GM23338 (cell line): ENCODE data around the gene ATP8B4. TPM values are rescaled to one million over a fixed set of nuclear protein-coding genes. Genes with fewer than 3 reads are reported as not detected.
"Not testable (repeated sequence)": the region's sequence is repeated elsewhere in the genome, so short reads cannot be mapped to it uniquely, and the experiment has no call there.

ENCODE experiments used
- ATAC-seq: fragments of 200-7000 bp; cut with Tn5 transposase; 3 replicates; pipeline ENCODE4 v1.9.1; 2020
- DNase-seq: peaks from one replicate; pipeline ENCODE4 v3.0.0-alpha.2; 2015; ENCODE audit warnings: low spot score
- H2AFZ ChIP-seq: fragments of 200-600 bp; sonication (generic); 2 replicates; pipeline ENCODE4 v1.8.0; 2016; ENCODE audit warnings: antibody characterized with exemption, mild to moderate bottlenecking, moderate library complexity
- H3F3A ChIP-seq: fragments of 200-600 bp; sonication (generic); replicated peaks from 2 replicates; pipeline ENCODE4 v1.8.0; 2017; ENCODE audit warnings: antibody characterized with exemption, mixed run types, low read depth
- H3K27ac ChIP-seq: fragments of 200-600 bp; sonication (generic); 2 replicates; pipeline ENCODE4 v1.6.1; 2016; ENCODE audit warnings: low read depth
- H3K27me3 ChIP-seq: fragments of 200-600 bp; sonication (generic); 2 replicates; pipeline ENCODE4 v1.8.0; 2016; ENCODE audit warnings: mild to moderate bottlenecking, mixed run types, moderate library complexity; ENCODE audit not compliant: insufficient read depth
- H3K36me3 ChIP-seq: fragments of 200-600 bp; sonication (generic); 2 replicates; pipeline ENCODE4 v1.8.0; 2016; ENCODE audit warnings: mild to moderate bottlenecking; ENCODE audit not compliant: insufficient read depth
- H3K4me1 ChIP-seq: fragments of 200-600 bp; sonication (generic); 2 replicates; pipeline ENCODE4 v1.8.0; 2016; ENCODE audit warnings: mild to moderate bottlenecking, moderate library complexity; ENCODE audit not compliant: insufficient read depth
- H3K4me2 ChIP-seq: fragments of 200-600 bp; sonication (generic); 2 replicates; pipeline ENCODE4 v1.7.1; 2017; ENCODE audit warnings: mixed run types
- H3K4me3 ChIP-seq: fragments of 200-600 bp; sonication (generic); 2 replicates; pipeline ENCODE4 v1.6.1; 2016; ENCODE audit warnings: mixed run types
- H3K79me2 ChIP-seq: fragments of 200-600 bp; sonication (generic); replicated peaks from 2 replicates; pipeline ENCODE4 v1.8.0; 2017; ENCODE audit warnings: mild to moderate bottlenecking; ENCODE audit not compliant: insufficient read depth
- H3K9me2 ChIP-seq: fragments of 200-600 bp; sonication (generic); 2 replicates; pipeline ENCODE4 v1.8.0; 2017; ENCODE audit not compliant: insufficient read depth
- H4K20me1 ChIP-seq: fragments of 200-600 bp; sonication (generic); replicated peaks from 2 replicates; pipeline ENCODE4 v1.8.0; 2017; ENCODE audit warnings: mild to moderate bottlenecking; ENCODE audit not compliant: insufficient read depth
- H3K27ac Mint-ChIP-seq: 2 replicates; pipeline ENCODE4 v1.8.0; 2020; ENCODE audit warnings: inconsistent platforms, mild to moderate bottlenecking, moderate library complexity, mixed read lengths
- H3K27me3 Mint-ChIP-seq: 3 replicates; pipeline ENCODE4 v1.8.0; 2022; ENCODE audit warnings: low read depth, mild to moderate bottlenecking, moderate library complexity, mixed read lengths, inconsistent platforms; ENCODE audit not compliant: insufficient read depth, poor library complexity
- H3K36me3 Mint-ChIP-seq: 3 replicates; pipeline ENCODE4 v1.8.0; 2021; ENCODE audit warnings: low read depth, mild to moderate bottlenecking, inconsistent platforms, moderate library complexity, mixed read lengths
- H3K4me1 Mint-ChIP-seq: 3 replicates; pipeline ENCODE4 v1.8.0; 2020; ENCODE audit warnings: mild to moderate bottlenecking, inconsistent platforms, mixed read lengths
- H3K4me3 Mint-ChIP-seq: 3 replicates; pipeline ENCODE4 v1.8.0; 2021; ENCODE audit warnings: moderate library complexity, mild to moderate bottlenecking, inconsistent platforms, mixed read lengths
- H3K9me3 Mint-ChIP-seq: 3 replicates; pipeline ENCODE4 v1.8.0; 2020; ENCODE audit warnings: moderate library complexity, mild to moderate bottlenecking, inconsistent platforms, mixed read lengths
- EZH2 ChIP-seq: fragments of 200-600 bp; sonication (generic); IDR thresholded peaks from one replicate; pipeline ENCODE4 v1.8.0; 2017; ENCODE audit warnings: antibody characterized with exemption, mild to moderate bottlenecking, low read depth; ENCODE audit not compliant: unreplicated experiment
- JUNB ChIP-seq: IDR thresholded peaks from one replicate; pipeline ENCODE4 v1.6.1; 2016; ENCODE audit warnings: antibody characterized with exemption; ENCODE audit not compliant: unreplicated experiment
- ZNF331 ChIP-seq: fragments of 250-450 bp; sonication (Bioruptor Pico); IDR thresholded peaks from 2 replicates; pipeline ENCODE4 v1.5.0; 2020; ENCODE audit warnings: low read depth, mild to moderate bottlenecking, moderate library complexity
- polyA plus RNA-seq: library from polyadenylated mRNA; unstranded; fragments of >200 nt; fragmentation: Nextera tagmentation; extraction: Ambion mirVana; gene quantifications from 2 replicates; pipeline ENCODE4 v1.2.1, GENCODE V29; 2016
- total RNA-seq: library from RNA; depleted of rRNA; stranded (reverse); fragments of >200 nt; shearing (Covaris generic); gene quantifications from 2 replicates; pipeline ENCODE4 v1.2.3, GENCODE V29; 2014
- TF ChIP-seq, protein P1 (sequence below): IDR thresholded peaks from one replicate; pipeline ENCODE4 v1.6.1; 2018; ENCODE audit warnings: antibody characterized with exemption; ENCODE audit not compliant: unreplicated experiment

ATP8B4 gene
- total and polyA plus RNA-seq, 2 experiments from 2014 or later = 0.24 TPM; not detected in 1

- TF ChIP-seq, protein P1, sequence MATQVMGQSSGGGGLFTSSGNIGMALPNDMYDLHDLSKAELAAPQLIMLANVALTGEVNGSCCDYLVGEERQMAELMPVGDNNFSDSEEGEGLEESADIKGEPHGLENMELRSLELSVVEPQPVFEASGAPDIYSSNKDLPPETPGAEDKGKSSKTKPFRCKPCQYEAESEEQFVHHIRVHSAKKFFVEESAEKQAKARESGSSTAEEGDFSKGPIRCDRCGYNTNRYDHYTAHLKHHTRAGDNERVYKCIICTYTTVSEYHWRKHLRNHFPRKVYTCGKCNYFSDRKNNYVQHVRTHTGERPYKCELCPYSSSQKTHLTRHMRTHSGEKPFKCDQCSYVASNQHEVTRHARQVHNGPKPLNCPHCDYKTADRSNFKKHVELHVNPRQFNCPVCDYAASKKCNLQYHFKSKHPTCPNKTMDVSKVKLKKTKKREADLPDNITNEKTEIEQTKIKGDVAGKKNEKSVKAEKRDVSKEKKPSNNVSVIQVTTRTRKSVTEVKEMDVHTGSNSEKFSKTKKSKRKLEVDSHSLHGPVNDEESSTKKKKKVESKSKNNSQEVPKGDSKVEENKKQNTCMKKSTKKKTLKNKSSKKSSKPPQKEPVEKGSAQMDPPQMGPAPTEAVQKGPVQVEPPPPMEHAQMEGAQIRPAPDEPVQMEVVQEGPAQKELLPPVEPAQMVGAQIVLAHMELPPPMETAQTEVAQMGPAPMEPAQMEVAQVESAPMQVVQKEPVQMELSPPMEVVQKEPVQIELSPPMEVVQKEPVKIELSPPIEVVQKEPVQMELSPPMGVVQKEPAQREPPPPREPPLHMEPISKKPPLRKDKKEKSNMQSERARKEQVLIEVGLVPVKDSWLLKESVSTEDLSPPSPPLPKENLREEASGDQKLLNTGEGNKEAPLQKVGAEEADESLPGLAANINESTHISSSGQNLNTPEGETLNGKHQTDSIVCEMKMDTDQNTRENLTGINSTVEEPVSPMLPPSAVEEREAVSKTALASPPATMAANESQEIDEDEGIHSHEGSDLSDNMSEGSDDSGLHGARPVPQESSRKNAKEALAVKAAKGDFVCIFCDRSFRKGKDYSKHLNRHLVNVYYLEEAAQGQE = no peak
Observed at GRCh38 chr15:50098545-50098944, 20.5 kb downstream of the ATP8B4 start (continued).

DNA sequence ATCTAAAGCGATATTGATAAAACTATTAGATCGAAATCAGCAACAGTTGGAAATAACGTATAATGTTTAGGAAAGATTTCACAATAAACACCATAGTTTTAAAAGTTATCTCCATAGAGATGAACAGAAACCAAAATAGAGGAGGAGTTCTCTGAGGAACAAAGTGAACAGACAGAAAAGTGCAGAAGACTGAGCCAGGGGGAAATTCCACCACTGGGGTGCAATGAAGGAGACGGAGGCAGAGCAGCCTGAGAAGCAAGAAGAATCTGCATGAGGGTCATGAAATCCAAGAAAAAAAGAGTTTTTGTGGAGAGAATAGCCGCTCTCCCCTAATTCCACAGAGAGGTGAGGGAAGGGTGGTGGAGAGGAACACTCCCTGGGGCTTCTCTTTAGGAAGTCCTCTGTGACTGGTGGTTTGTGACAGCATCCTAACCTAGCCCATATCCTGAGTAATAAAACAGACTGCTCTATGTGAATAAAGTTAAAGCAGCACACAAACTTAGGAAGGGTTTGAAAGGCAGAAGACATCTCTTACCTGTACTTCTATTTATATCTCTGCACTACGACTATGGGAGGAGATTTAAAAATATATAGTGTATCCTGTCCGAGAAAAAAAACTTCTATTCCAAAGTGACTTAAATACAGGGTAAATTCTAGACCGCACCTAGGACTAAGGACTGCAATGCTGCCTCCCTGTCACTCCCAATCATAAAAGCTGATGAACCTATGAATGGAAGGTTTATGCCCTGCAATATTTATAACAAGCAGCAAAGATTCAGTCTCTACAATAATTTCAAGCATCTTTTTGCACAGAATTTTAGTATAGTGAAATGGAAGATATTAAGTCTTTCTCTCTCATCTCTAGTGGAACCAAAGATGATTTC is 22.9 kb downstream of the ATP8B4 start:
- Histone ChIP-seq H3K27ac (no peak overlapping the region), H3K27me3 (no peaks in the 10 kb centered on the region), H3K4me2 (no peak overlapping the region), H3K36me3 (no peaks in the 10 kb centered on the region), H3K9me2 (no peaks in the 10 kb centered on the region), H2AFZ (no peak overlapping the region), H3K79me2 (no peaks in the 10 kb centered on the region), H3K4me3 (no peak overlapping the region), H3F3A (no peaks in the 10 kb centered on the region), H3K4me1 (no peaks in the 10 kb centered on the region), H4K20me1 (no peaks in the 10 kb centered on the region)
- DNase-seq (no peak), ATAC-seq (no peak)
- no peaks in the 10 kb centered on the region for H3K9me3 Mint-ChIP-seq
- no peak for TF ChIP-seq EZH2
- TF ChIP-seq ZNF331 = no peak
- TF ChIP-seq JUNB = no peak
- H3K36me3 Mint-ChIP-seq = no peaks in the 10 kb centered on the region
- no peaks in the 10 kb centered on the region for H3K27me3 Mint-ChIP-seq
- no peak overlapping the region for H3K27ac Mint-ChIP-seq
- no peak overlapping the region for H3K4me3 Mint-ChIP-seq
- peaks cover 4% of the 10 kb centered on the region for H3K4me1 Mint-ChIP-seq

- not testable (repeated sequence) for H4K20me1 ChIP-seq, H3K79me2 ChIP-seq, ATAC-seq, H3K4me1 Mint-ChIP-seq, DNase-seq, H3K4me3 Mint-ChIP-seq, H3F3A ChIP-seq, H2AFZ ChIP-seq, H3K27me3 ChIP-seq, H3K4me2 ChIP-seq, H3K27ac Mint-ChIP-seq, H3K27me3 Mint-ChIP-seq, H3K36me3 ChIP-seq, H3K9me2 ChIP-seq, H3K4me1 ChIP-seq, H3K4me3 ChIP-seq, H3K9me3 Mint-ChIP-seq, H3K27ac ChIP-seq, H3K36me3 Mint-ChIP-seq
Observed at GRCh38 chr15:50089386-50089785, 29.6 kb downstream of the ATP8B4 start.
